ENCODE results near the gene C19orf44.

DNA sequence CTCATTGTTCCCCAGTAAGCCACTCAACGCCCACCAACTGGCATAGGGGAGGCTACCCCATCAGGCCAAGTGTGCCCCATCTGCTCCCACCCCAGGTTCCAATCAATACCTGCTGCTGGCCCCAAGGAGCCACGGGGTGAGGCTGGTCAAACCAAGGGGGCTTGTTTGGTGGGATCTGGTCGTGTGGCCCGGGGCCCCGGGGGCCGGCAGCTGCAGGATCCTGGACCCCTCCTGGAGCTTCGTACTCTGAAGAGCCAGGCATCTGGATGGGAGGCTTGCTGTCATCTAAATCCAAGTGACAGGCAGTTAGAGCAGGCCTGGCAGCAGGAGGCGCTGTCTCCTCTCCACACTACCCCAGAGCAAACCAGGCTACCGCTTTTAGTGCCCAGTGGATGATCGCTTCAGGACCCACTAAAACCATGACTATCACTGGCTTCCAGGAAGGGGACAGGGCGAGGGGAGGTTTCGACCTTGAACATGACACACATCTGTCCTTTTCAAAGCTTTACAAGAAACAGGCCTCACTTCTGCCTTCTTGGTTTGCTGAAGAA is 31.9 kb downstream of the C19orf44 start:
- TF ChIP-seq, protein P1, sequence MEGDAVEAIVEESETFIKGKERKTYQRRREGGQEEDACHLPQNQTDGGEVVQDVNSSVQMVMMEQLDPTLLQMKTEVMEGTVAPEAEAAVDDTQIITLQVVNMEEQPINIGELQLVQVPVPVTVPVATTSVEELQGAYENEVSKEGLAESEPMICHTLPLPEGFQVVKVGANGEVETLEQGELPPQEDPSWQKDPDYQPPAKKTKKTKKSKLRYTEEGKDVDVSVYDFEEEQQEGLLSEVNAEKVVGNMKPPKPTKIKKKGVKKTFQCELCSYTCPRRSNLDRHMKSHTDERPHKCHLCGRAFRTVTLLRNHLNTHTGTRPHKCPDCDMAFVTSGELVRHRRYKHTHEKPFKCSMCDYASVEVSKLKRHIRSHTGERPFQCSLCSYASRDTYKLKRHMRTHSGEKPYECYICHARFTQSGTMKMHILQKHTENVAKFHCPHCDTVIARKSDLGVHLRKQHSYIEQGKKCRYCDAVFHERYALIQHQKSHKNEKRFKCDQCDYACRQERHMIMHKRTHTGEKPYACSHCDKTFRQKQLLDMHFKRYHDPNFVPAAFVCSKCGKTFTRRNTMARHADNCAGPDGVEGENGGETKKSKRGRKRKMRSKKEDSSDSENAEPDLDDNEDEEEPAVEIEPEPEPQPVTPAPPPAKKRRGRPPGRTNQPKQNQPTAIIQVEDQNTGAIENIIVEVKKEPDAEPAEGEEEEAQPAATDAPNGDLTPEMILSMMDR (IDR thresholded peaks at IDR 0.05) = no peak
- TF ChIP-seq POLR2A (IDR thresholded peaks at IDR 0.05) (no peak), EP300 (IDR thresholded peaks at IDR 0.05) (no peak)

All from tibial nerve (tissue), 4 donors.